Panc1 (cell line): Measurements from ENCODE around the gene IDUA. TPM values are rescaled to one million over a fixed set of nuclear protein-coding genes. Genes with fewer than 3 reads are reported as not detected.
A peak's percentile ranks its signal among the peaks of the same experiment; 100 is the strongest.

Source experiments
- ATAC-seq: fragments of 200-7000 bp; cut with Tn5 transposase; 2 replicates; pipeline ENCODE4 v1.9.1; 2020; ENCODE audit warnings: mild to moderate bottlenecking, moderate library complexity
- BruUV-seq: library from RNA; stranded (reverse); fragments of 400-500 nt; replicated peaks from 2 replicates; lab custom pipeline; 2021; lab: Mats Ljungman, UMichigan
- CTCF ChIA-PET: fragments of 300-600 bp; sonication (Branson Sonifier 250); formaldehyde crosslinking; loops from one replicate; lab custom pipeline; 2022; ENCODE audit warnings: antibody characterized with exemption; lab: Charles Lee
- POLR2A ChIA-PET: fragments of 300-600 bp; sonication (Branson Sonifier 250); formaldehyde crosslinking; loops from one replicate; lab custom pipeline; 2022; ENCODE audit warnings: antibody characterized with exemption; lab: Charles Lee
- DNase-seq: peaks from one replicate; pipeline ENCODE4 v3.0.0-alpha.2; 2010; ENCODE audit warnings: low read depth, low spot score
- H3K27ac ChIP-seq: 2 replicates; pipeline ENCODE4 v1.5.1; 2011; ENCODE audit warnings: mild to moderate bottlenecking, low read length, inconsistent platforms
- H3K27me3 ChIP-seq: fragments of 200-500 bp; sonication (Bioruptor generic); 2 replicates; pipeline ENCODE4 v1.6.0; 2014; ENCODE audit warnings: low read length, inconsistent platforms; ENCODE audit not compliant: control insufficient read depth, insufficient read depth
- H3K36me3 ChIP-seq: fragments of 200-500 bp; sonication (Bioruptor generic); 2 replicates; pipeline ENCODE4 v1.5.1; 2014; ENCODE audit warnings: inconsistent platforms, mild to moderate bottlenecking, low read length, moderate library complexity; ENCODE audit not compliant: control insufficient read depth, insufficient read depth
- H3K4me1 ChIP-seq: 2 replicates; pipeline ENCODE4 v1.5.1; 2011; ENCODE audit warnings: inconsistent platforms, mild to moderate bottlenecking, low read length, moderate library complexity; ENCODE audit not compliant: control insufficient read depth, insufficient read depth
- H3K4me3 ChIP-seq, 2 experiments: 2 replicates each; pipeline ENCODE4 v1.5.1; 2011 to 2012; ENCODE audit warnings: low read depth in 2 of 2, low read length in 2 of 2, mild to moderate bottlenecking in 2 of 2, inconsistent platforms in 1 of 2, moderate library complexity in 1 of 2
- H3K9me3 ChIP-seq: fragments of 200-500 bp; sonication (Bioruptor generic); 2 replicates; pipeline ENCODE4 v1.5.1; 2014; ENCODE audit warnings: low read depth, mild to moderate bottlenecking, inconsistent platforms, low read length, moderate library complexity; ENCODE audit not compliant: control insufficient read depth, insufficient read depth
- POLR2AphosphoS5 ChIP-seq: IDR thresholded peaks from 2 replicates; pipeline ENCODE4 v1.6.1; 2012; ENCODE audit warnings: mild to moderate bottlenecking, low read depth, low read length, moderate library complexity
- SIN3A ChIP-seq: IDR thresholded peaks from 2 replicates; pipeline ENCODE4 v1.6.1; 2012; ENCODE audit warnings: low read depth, mild to moderate bottlenecking, low read length, moderate library complexity, borderline replicate concordance; ENCODE audit not compliant: insufficient read depth
- TCF7L2 ChIP-seq: IDR thresholded peaks from 2 replicates; pipeline ENCODE4 v1.6.1; 2011; ENCODE audit warnings: mild to moderate bottlenecking, low read depth, low read length, inconsistent platforms
- in situ Hi-C: cut with HindIII; loops from 2 replicates; pipeline ENCODE4 v1.10.0; 2016; ENCODE audit warnings: low sequenced_read_pairs, low pct_unique_long_range_greater_than_20kb
- intact Hi-C: fragments of 100-400 bp; cut with micrococcal nuclease; formaldehyde crosslinking; loops from one replicate; pipeline ENCODE4 v1.10.0; 2022; ENCODE audit not compliant: unreplicated experiment
- total RNA-seq: library from RNA; stranded (reverse); gene quantifications from one replicate; pipeline ENCODE4 v1.2.1, GENCODE V29; 2021; ENCODE audit not compliant: unreplicated experiment
- TF ChIP-seq, protein P1 (sequence below), 2 experiments: IDR thresholded peaks; 2 replicates each; pipeline ENCODE4 v1.6.1; 2011 to 2012; ENCODE audit warnings: low read depth in 2 of 2, control low read depth in 1 of 2, low read length in 1 of 2, mild to moderate bottlenecking in 1 of 2, moderate library complexity in 1 of 2; ENCODE audit not compliant: insufficient read depth in 1 of 2
- TF ChIP-seq, protein P2 (sequence below): fragments of 450-650 bp; IDR thresholded peaks from 2 replicates; pipeline ENCODE4 v1.5.1; 2017; ENCODE audit warnings: mild to moderate bottlenecking

Gene IDUA
- total RNA-seq, 1 experiment from 2014 or later: 30.6 TPM

GRCh38 chr4:1032861-1033260 is 46.0 kb downstream of the IDUA start:
- Histone ChIP-seq H3K36me3 (no peaks in the 10 kb centered on the region), H3K4me3 (no peak overlapping the region), H3K4me1 (peaks cover 27% of the 10 kb centered on the region), H3K27ac (no peak overlapping the region), H3K27me3 (no peaks in the 10 kb centered on the region), H3K9me3 (no peaks in the 10 kb centered on the region)
- ChIA-PET POLR2A (no interaction called here), CTCF (interaction anchor here (0.7 kb wide), 1 partner anchor 38 kb away, joined by 3 read pairs; no protein-coding TSS in a partner anchor)
- BruUV-seq: no TSS peak
- DNase-seq: no peak
- in situ Hi-C loops (no loop called here), intact Hi-C loops (no loop called here)
- TF ChIP-seq, protein P1, sequence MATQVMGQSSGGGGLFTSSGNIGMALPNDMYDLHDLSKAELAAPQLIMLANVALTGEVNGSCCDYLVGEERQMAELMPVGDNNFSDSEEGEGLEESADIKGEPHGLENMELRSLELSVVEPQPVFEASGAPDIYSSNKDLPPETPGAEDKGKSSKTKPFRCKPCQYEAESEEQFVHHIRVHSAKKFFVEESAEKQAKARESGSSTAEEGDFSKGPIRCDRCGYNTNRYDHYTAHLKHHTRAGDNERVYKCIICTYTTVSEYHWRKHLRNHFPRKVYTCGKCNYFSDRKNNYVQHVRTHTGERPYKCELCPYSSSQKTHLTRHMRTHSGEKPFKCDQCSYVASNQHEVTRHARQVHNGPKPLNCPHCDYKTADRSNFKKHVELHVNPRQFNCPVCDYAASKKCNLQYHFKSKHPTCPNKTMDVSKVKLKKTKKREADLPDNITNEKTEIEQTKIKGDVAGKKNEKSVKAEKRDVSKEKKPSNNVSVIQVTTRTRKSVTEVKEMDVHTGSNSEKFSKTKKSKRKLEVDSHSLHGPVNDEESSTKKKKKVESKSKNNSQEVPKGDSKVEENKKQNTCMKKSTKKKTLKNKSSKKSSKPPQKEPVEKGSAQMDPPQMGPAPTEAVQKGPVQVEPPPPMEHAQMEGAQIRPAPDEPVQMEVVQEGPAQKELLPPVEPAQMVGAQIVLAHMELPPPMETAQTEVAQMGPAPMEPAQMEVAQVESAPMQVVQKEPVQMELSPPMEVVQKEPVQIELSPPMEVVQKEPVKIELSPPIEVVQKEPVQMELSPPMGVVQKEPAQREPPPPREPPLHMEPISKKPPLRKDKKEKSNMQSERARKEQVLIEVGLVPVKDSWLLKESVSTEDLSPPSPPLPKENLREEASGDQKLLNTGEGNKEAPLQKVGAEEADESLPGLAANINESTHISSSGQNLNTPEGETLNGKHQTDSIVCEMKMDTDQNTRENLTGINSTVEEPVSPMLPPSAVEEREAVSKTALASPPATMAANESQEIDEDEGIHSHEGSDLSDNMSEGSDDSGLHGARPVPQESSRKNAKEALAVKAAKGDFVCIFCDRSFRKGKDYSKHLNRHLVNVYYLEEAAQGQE (IDR thresholded peaks at IDR 0.05; ENCODE audit: insufficient read depth in 1 of 2, low read depth in 2 of 2, low read length in 1 of 2): no peak
- TF ChIP-seq SIN3A (no peak), POLR2AphosphoS5 (no peak), TCF7L2 (no peak)
- TF ChIP-seq, protein P2, sequence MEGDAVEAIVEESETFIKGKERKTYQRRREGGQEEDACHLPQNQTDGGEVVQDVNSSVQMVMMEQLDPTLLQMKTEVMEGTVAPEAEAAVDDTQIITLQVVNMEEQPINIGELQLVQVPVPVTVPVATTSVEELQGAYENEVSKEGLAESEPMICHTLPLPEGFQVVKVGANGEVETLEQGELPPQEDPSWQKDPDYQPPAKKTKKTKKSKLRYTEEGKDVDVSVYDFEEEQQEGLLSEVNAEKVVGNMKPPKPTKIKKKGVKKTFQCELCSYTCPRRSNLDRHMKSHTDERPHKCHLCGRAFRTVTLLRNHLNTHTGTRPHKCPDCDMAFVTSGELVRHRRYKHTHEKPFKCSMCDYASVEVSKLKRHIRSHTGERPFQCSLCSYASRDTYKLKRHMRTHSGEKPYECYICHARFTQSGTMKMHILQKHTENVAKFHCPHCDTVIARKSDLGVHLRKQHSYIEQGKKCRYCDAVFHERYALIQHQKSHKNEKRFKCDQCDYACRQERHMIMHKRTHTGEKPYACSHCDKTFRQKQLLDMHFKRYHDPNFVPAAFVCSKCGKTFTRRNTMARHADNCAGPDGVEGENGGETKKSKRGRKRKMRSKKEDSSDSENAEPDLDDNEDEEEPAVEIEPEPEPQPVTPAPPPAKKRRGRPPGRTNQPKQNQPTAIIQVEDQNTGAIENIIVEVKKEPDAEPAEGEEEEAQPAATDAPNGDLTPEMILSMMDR: no peak
- no peak for ATAC-seq

DNA sequence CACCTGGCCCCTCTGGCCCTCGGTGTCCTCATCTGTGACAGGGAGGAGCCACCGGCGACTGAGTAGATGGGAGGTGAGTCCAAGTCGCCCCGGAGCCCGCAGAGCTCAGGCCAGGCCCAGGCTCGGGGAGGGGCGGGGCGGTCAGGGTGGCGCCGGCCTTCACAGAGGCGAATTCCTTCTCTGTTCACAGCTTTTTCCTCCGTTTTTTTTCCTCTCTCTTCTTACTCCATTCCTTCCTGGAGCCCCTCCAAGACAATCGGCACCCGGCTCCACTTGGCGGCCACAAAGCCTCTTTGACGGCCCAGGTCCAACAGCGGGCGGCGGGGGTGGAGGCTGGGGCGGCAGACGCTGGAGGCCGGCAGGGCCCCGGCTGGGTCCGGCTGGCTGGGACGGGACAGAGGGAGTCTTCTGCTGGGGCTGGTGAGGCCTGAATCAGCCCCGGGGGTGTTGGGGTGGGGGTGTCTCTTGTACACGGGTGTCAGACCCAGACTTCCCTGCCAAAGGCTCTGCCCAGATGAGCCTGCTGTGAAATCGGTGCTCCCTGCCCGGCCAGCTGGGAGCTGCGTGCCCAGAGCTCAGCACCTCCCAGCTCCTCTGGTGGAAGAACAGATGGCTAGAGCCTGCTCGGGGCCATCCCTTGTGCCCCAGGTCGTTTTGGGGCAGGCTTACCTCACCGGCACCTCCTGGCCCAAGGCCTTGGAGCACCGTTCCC is 47.2 kb downstream of the IDUA start:
- TF ChIP-seq POLR2AphosphoS5 (no peak), TCF7L2 (no peak), SIN3A (no peak)
- TF ChIP-seq, protein P1 (IDR thresholded peaks at IDR 0.05; ENCODE audit: insufficient read depth in 1 of 2, low read depth in 2 of 2, low read length in 1 of 2): no peak
- TF ChIP-seq, protein P2: no peak
- Histone ChIP-seq H3K9me3 (no peaks in the 10 kb centered on the region), H3K27ac (peak overlapping the region; percentile 39), H3K4me1 (peaks cover 35% of the 10 kb centered on the region), H3K36me3 (no peaks in the 10 kb centered on the region), H3K4me3 (no peak overlapping the region), H3K27me3 (no peaks in the 10 kb centered on the region)
- ChIA-PET POLR2A (no interaction called here), CTCF (no interaction called here)
- no TSS peak for BruUV-seq
- ATAC-seq: no peak
- no peak for DNase-seq
- in situ Hi-C loops (no loop called here), intact Hi-C loops (no loop called here)
